T-helper 1 cell (primary cell): ENCODE results near the gene MBD5.

Source experiments
- DNase-seq, 5 donors: peaks; one replicate each; pipeline ENCODE4 v3.0.0-alpha.2; 2012 to 2020

The MBD5 gene

DNA sequence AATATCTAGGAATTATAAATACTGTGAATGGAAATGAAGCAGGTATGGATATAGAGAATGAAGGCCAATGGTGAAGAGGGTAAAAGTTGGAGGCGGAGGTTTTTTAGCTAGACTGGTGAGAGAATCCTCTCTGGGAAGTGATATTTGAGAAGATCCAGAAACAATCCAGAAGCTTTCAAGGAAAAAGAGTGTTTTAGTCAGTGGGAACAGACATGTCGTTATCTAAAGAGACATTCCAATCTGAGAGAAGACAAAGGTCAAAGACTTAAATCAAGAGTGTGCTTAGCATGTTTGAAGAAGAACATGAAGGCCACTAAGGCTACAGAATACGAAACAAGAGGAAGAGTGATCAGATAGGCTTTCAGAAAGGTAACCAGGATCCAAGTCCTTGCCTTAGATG, 211.0 kb downstream of the MBD5 start:
- DNase-seq, result no peak

- no peak for DNase-seq
Observed at GRCh38 chr2:148234143-148234542, 213.3 kb downstream of the MBD5 start.

DNA sequence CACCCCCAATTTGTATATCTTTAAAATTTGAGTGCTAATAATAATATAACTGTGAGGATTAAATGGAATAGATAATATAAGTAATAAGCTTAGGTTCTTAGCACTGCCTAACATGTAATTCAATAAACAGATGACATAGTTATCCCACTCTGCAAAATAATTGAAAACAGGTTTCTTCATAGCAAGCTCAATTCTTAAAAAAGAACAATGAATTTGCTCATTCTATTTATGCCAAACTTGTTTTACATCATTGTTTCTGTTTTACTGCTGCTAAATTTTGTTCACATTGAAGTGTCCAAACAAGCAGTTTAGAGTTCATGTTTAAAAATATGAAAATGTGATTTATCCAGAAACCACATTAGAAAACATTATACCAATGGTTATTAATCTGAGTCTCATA, 217.0 kb downstream of the MBD5 start:
- no peak for DNase-seq

DNA sequence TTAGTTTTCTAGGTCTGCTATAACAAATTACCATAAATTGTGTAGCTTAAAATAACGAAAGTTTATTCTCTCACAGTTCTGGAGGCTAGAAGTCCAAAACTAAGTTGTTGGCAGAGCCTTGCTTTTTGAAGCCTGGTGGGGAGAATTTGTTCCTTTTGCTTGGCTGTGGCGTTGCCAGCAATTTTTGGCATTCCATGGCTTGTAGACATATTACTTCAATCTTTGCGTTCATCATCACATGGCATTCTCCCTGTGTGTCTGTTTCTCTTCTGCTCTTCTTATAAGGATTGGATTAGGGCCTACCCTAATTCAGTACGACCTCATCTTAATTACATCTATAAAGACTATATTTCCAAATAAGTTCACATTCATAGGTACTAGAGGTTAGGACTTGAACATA, 217.7 kb downstream of the MBD5 start:
- DNase-seq, result no peak

DNA sequence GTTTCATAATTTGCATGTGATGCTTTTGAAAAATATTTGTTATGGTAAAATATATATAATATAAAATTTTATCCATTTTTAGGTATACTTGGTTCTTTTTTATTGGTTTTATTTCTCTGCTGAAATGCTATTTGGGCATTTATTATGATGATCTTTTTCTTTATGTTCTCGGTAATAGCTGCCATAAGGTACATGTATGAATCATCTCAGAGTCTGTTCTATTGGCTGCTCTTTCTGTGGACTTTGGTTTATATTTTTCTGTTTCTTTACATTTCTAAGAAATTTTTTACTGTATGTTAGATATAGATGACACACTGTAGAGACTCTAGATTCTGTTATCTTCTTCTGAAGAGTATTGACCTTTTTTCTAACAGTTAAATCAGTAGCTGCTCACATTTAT, 219.9 kb downstream of the MBD5 start:
- DNase-seq, result no peak

- DNase-seq, result no peak
Observed at GRCh38 chr2:148244593-148245292, 223.9 kb downstream of the MBD5 start.

GRCh38 chr2:148251993-148252392, 231.1 kb downstream of the MBD5 start:
- DNase-seq, result no peak

GRCh38 chr2:148252646-148253045, 231.8 kb downstream of the MBD5 start:
- no peak for DNase-seq

- no peak for DNase-seq
Observed at GRCh38 chr2:148253685-148254084, 232.8 kb downstream of the MBD5 start.

- DNase-seq, result no peak
Observed at GRCh38 chr2:148255929-148256328, 235.0 kb downstream of the MBD5 start.

DNA sequence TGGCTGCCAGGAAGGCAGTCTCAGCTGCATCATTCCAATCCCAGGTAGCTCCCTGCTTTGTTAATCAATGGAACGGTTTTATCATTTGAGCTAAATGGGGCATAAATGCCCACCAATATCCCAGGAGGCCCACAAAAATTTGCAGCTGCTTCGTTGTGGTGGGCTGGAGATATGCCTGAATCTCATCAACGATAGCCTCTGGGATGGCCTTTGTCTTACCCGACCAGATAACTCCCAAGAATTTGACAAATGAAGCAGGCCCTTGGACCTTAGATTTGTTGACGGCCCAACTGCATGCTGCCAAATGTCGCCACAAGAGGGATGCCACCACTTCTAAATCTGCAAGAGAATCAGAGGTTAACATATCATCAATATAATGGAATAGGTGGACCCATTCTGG, 236.4 kb downstream of the MBD5 start:
- no peak for DNase-seq

DNA sequence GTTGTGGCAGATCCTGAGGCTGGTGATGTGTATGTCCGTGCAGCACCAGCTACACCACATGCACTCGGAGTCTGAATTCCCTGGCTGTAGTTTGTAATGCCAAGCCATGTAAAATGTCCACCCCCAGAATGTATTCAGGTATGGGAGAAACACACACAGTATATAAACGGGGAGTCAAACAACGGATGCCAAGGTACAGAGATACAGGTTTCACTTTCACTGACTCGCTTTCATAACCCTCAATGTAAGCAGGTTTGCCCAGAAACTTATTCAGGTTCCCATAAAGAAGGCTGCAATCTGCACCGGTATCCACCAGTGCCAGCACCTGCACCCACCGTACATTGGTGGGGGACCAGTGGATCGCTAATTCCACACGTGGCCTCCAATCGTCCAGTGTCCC, 237.2 kb downstream of the MBD5 start:
- peak in 1 of 5 donors; percentile 8 for DNase-seq

- no peak for DNase-seq
Observed at GRCh38 chr2:148259674-148260073, 238.8 kb downstream of the MBD5 start.

DNA sequence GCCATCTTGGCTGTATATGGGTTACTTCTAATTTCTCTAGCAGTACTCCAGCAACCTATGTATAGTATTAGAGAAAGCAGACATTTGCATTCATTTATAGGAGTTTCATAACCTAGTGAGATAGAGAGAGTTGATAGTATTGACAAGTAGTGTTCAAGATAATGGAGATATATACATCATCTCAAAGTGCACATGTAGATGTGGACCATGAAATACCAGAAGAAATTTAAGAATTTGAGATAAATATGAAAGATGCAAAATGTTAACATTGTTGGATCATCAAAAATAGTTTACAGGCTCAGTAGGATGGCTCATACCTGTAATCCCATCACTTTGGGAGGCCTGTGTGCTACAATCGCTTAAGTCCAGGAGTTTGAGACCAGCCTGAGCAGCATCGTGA, 243.0 kb downstream of the MBD5 start:
- DNase-seq, result no peak

- DNase-seq, result no peak
Observed at GRCh38 chr2:148273158-148273691, 252.3 kb downstream of the MBD5 start.

DNA sequence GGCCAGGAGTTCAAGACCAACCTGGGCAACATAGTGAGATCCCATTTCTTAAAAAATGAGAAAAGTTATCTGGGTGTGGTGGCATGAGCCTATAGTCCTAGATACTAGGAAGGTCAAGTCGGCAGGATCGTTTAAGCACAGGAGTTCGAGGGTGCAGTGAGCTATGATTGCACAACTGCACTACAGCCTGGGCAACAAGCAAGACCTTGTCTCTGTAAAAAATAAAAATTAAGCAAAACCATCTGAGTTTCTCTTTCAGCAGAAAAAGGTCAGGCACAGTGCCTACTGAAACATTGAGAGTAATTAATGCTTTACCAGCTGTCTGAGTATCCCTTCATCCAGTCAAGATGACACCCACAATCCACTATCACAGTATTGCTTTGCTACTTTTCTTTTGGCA, 258.3 kb downstream of the MBD5 start:
- DNase-seq, result no peak

- DNase-seq, result no peak
Observed at GRCh38 chr2:148282201-148282600, 261.3 kb downstream of the MBD5 start.

DNA sequence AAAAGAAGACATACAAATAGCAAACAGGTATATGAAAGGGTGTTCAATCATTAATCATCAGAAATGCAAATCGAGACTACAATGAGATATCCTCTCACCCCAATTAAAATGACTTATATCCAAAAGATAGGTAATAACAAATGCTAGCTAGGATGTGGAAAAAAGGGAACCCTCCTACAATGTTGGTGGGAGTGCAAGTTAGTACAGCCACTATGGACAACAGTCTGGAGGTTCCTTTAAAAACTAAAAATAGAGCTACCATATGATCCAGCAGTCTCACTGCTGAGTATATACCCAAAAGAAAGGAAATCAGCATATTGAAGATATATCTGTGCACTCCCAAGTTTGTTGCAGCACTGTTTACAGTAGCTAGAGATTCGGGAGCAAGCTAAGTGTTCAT, 271.5 kb downstream of the MBD5 start:
- DNase-seq, result no peak

DNA sequence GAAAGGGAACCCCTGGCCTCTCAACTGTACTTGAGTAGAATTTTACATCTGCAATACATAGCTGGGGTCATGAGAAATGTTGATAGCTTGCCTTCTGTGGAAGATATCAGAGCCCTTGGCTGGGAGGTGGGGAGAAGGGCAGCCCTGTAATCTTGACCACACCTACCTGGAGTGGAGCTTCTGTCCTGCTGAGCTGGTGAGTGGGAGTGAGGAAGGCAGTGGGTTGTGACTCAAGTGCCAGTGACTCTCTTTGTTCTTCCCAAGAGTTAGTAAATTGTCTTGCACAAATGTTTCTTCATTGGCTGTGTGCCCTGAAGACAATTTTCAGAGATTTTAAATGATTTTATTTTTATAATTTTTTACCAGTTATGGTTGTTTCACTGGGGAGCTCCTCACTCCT, 277.3 kb downstream of the MBD5 start:
- no peak for DNase-seq

DNA sequence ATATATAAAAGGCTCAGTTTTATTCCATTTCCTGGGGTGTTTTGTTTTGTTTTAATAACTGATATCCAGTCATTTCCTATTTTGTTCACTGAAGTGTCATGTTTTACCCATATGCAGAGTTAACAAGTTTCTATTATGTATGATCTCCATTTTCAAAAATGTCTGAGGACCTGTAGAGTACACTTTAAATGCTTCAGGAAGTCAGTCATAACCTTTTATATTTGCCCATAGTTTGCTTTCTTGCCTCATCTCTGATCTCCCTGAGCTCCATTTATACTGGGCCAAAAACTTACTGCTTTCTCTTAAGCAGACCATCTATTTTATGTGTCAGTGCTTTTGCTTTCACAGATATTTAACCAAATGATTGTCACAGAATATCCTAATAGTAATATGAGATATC, 278.7 kb downstream of the MBD5 start:
- no peak for DNase-seq

GRCh38 chr2:148300544-148300943, 279.7 kb downstream of the MBD5 start:
- DNase-seq, result no peak

DNA sequence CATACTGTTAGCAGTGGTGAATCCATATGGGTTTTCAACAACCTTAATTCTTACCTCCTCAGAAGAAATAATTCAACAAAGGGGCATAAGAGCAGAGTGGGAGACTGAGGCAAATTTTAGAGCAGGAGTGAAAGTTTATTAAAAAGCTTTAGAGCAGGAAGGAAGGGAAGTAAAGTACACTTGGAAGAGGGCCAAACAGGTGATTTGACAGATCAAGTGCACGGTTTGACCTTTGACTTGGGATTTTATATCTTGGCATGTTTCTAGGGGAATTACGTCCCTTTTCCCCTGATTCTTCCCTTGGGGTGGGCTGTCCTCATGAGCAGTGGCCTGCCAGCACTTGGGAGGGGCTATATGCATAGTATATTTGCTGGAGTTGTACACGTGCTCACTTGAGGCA, 280.5 kb downstream of the MBD5 start:
- no peak for DNase-seq

DNA sequence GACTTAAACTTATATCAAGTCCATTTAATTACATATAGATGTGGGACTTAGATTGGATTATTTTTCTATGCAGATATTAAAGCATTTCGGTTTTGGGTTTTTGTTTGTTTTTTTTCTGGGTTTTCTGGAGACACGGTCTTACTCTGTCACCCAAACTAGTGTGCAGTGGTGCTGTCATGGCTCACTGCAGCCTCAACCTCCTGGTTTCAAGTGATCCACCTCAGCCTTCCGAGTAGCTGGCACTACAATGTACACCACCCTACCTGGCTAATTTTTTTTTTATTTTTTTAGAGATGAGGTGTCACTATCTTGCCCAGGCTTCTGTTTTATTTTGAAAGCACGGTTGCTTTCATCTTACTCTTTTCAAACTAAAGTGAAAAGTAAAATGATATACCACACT, 281.6 kb downstream of the MBD5 start:
- DNase-seq, result no peak

DNA sequence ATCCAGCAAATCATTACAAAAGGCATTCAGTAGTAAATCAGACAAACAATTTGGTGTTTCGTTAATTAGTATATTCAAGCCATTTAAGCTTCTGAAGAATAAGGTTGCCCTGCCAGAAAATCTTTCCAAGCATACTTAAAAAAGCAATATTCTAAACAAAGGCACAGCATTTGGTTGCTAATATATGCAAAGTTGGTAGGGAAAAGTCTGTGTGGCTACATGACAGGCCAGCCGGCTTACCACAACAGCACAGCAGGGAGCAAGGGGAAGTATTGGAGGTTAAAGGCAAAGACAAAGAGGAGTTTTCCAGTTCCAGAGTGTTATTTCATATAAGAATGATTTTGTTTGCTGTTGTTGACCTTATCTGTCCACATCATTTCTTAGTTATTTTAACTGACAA, 282.3 kb downstream of the MBD5 start:
- DNase-seq, result no peak

GRCh38 chr2:148305476-148305875, 284.6 kb downstream of the MBD5 start:
- DNase-seq, result no peak
